Astrocyte of the cerebellum (primary cell): ENCODE results near the gene RTKN2.

Experiments used
- DNase-seq: peaks from one replicate; pipeline ENCODE4 v3.0.0-alpha.2; 2011; ENCODE audit warnings: low read depth
- H3K4me3 ChIP-seq: 2 replicates; pipeline ENCODE4 v1.5.1; 2011; ENCODE audit warnings: mild to moderate bottlenecking, low read depth, low read length, moderate library complexity
- in situ Hi-C: cut with HindIII; loops from 2 replicates; pipeline ENCODE4 v1.10.0; 2017; ENCODE audit warnings: low sequenced_read_pairs
- TF ChIP-seq, protein P1 (sequence below): IDR thresholded peaks from 2 replicates; pipeline ENCODE4 v1.5.1; 2012; ENCODE audit warnings: low read length, low read depth, moderate library complexity, mild to moderate bottlenecking; ENCODE audit errors: missing control alignments

The RTKN2 gene, protein sequence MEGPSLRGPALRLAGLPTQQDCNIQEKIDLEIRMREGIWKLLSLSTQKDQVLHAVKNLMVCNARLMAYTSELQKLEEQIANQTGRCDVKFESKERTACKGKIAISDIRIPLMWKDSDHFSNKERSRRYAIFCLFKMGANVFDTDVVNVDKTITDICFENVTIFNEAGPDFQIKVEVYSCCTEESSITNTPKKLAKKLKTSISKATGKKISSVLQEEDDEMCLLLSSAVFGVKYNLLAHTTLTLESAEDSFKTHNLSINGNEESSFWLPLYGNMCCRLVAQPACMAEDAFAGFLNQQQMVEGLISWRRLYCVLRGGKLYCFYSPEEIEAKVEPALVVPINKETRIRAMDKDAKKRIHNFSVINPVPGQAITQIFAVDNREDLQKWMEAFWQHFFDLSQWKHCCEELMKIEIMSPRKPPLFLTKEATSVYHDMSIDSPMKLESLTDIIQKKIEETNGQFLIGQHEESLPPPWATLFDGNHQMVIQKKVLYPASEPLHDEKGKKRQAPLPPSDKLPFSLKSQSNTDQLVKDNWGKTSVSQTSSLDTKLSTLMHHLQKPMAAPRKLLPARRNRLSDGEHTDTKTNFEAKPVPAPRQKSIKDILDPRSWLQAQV

DNA sequence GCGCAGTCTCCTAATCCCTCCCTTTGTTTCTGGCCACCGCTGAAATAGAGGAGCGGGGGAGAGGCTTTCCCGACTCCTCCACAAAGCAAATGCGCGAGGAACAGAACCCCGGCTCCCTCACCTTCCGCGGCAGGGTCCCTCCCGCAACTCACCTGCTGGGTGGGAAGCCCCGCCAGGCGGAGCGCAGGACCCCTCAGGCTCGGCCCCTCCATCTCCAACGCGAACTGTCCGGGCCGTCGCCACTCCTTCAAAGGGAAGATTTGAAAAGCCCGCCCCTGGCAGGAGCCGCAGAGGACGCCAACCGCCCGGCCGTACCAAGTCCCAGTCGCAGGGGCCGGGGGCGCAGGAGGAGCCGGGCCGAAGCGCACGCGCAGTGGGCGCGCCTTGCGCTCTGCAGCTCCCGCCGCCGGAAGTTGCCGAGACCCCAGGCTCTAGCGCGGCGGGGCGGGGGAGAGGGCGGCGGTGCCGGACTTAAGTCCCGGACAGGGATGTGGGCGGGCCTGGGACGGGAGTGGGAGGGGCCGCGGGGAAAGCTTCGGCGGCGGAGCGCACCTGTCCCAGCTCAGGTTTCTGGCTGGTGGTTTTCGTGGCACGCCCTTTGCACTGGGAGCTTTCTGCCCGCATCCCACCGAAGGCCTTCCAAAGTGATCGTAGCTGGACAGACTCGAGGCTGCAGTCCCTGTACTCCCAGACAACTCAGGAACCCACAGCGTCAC, at the start of gene RTKN2:
Gene RTKN2 (minus strand): TSS at position 446 of the 716 bp plus-strand sequence. CDS start 234 bp downstream, at position 212.
- DNase-seq, result peak; percentile 57
- peak within 1 kb of the TSS; percentile 68 for H3K4me3 ChIP-seq
- in situ Hi-C loops, result loop anchor here (5.0 kb wide), 1 partner anchor 889 kb away; no protein-coding TSS in a partner anchor
- TF ChIP-seq, protein P1, sequence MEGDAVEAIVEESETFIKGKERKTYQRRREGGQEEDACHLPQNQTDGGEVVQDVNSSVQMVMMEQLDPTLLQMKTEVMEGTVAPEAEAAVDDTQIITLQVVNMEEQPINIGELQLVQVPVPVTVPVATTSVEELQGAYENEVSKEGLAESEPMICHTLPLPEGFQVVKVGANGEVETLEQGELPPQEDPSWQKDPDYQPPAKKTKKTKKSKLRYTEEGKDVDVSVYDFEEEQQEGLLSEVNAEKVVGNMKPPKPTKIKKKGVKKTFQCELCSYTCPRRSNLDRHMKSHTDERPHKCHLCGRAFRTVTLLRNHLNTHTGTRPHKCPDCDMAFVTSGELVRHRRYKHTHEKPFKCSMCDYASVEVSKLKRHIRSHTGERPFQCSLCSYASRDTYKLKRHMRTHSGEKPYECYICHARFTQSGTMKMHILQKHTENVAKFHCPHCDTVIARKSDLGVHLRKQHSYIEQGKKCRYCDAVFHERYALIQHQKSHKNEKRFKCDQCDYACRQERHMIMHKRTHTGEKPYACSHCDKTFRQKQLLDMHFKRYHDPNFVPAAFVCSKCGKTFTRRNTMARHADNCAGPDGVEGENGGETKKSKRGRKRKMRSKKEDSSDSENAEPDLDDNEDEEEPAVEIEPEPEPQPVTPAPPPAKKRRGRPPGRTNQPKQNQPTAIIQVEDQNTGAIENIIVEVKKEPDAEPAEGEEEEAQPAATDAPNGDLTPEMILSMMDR, result no peak

DNA sequence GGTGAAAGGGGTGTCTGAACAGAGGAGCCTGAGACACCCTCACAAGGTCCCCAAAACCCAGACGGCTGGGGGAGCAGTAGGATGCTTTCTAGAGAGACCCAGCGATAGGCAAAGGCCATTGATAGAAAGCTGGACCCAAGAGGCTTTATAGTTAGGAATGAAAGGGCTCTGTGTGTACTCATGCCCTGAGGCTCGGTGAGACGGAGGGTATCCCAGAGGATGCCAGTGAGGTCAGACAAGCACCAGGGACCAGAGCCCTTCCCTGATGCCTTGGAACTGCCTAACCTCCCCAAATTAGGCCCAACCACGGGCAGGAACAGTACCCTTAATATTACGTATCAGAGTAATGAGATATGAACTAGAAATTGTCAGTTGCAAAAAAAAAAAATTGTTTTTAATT, 48.6 kb upstream of the RTKN2 start:
- no peak overlapping the region for H3K4me3 ChIP-seq
- no peak for DNase-seq
- in situ Hi-C loops, result no loop called here
- TF ChIP-seq, protein P1, result no peak

DNA sequence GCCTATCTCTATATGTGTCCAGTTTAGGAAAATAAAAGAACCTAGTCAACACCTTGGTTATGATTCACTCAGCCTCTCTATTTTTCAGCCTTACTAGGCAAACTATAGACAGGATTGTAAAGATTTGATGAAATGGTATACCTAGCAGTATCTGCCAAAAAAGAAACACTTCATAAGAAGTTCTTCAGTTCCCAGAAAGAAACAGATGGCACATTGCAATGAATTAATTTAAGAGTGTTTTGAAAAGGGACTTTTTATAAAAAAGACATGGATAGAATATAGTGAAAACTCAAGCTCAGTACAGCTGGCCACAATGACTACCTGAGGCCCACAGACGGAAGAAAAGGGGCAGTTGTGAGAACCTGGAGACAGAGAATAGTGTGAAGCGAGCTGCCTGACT, 40.6 kb upstream of the RTKN2 start:
- DNase-seq, result no peak
- no peak overlapping the region for H3K4me3 ChIP-seq
- TF ChIP-seq, protein P1, result no peak
- in situ Hi-C loops, result no loop called here

DNA sequence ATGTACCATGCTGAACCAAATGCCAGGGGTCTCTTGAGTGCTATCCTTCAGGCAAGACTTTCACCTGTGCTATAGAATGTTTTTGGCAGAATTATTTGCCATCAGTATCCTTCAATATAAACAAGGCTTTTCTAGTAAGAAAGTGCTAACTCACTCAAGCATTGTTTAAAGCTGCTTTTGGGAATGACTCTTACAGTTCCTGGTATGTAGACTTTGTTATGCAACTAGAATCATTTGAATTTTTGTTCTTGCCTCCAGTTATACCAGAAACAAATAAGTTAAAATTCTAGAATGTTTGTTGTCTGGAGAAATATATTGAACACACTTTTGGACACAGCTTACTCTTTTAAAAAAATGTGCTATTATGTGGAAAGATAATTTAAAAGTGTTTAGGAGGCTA, 39.5 kb upstream of the RTKN2 start:
- in situ Hi-C loops, result no loop called here
- DNase-seq, result no peak
- TF ChIP-seq, protein P1, result no peak
- no peak overlapping the region for H3K4me3 ChIP-seq

DNA sequence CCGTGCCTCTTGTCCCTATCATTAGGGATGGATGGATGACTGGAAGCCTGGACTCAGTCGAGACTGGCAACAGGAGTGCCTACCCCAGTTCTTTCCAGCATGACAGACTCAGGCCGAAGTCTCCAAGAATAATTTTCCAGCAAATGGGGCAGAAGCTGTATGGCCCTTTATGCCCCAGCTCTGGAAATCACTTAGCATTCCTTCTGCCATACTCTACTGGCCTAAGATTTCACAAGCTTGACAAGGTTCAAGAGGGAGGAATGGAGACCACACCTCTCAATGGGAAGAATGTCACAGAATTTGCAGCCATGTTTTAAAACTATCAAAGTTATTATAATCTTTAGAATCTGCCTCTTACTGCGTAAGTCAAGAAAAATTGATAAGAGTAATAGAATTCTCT, 39.0 kb upstream of the RTKN2 start:
- in situ Hi-C loops, result no loop called here
- no peak for DNase-seq
- TF ChIP-seq, protein P1, result no peak
- no peak overlapping the region for H3K4me3 ChIP-seq

DNA sequence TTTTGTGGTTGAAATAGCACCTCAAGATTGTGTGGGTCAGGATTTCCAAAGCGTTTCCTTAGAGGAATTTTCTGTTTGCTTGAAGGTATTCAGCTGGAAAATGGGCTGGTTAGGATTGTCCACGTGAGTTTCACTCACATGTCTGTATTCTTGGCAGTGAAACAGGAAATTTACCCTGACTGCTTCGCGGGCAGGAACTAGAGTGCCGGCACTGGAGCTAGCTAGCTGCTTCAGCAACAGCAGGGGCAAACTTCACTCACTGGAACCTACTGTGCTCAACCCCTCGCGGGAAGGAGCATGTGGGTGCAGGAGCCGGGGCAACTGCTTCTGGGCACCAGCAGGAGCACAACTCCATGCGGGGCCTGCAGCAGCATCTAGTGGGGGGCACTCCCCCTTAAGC, 38.0 kb upstream of the RTKN2 start:
- DNase-seq, result no peak
- TF ChIP-seq, protein P1, result no peak
- in situ Hi-C loops, result no loop called here
- H3K4me3 ChIP-seq, result no peak overlapping the region
